ENCODE measurements around the gene CCNE1. TPM values are rescaled to one million over a fixed set of nuclear protein-coding genes. Genes with fewer than 3 reads are reported as not detected.

The CCNE1 gene
- total RNA-seq, 2 donors from 2014 or later: not detected

- Histone ChIP-seq H3K9me3 (no peaks in the 10 kb centered on the region), H3K4me3 (no peak overlapping the region), H3K27ac (no peak overlapping the region), H3K4me1 (peaks cover under 1% of the 10 kb centered on the region), H3K36me3 (replicated peaks in 1 of 2; ENCODE audit: insufficient read depth in 1 of 2, low read depth in 2 of 2) (no peaks in the 10 kb centered on the region), H3K27me3 (no peaks in the 10 kb centered on the region)
- WGBS, 2 donors: 63 to 73% methylated on average over 6 to 9 of the region's 9 CpGs
- TF ChIP-seq POLR2A (IDR thresholded peaks at IDR 0.05): no peak
- no peak for TF ChIP-seq CTCF (IDR thresholded peaks at IDR 0.05)
- ATAC-seq (no peak), DNase-seq (no peak)
- intact Hi-C loops (cut with DNase I): no loop called here
These were observed 26.2 kb downstream of the CCNE1 start for GRCh38 chr19:29837996-29838395.

GRCh38 chr19:29840066-29840950 lies 28.5 kb downstream of the CCNE1 start:
- Histone ChIP-seq H3K4me1 (peaks cover 14% of the 10 kb centered on the region), H3K9me3 (no peaks in the 10 kb centered on the region), H3K4me3 (no peak overlapping the region), H3K36me3 (replicated peaks in 1 of 2; ENCODE audit: insufficient read depth in 1 of 2, low read depth in 2 of 2) (no peaks in the 10 kb centered on the region), H3K27ac (no peak overlapping the region), H3K27me3 (no peaks in the 10 kb centered on the region)
- no peak for TF ChIP-seq POLR2A (IDR thresholded peaks at IDR 0.05)
- TF ChIP-seq CTCF (IDR thresholded peaks at IDR 0.05): no peak
- ATAC-seq (no peak), DNase-seq (no peak)
- intact Hi-C loops (cut with DNase I): no loop called here
- 58 to 60% methylated on average over 22 of the region's 22 CpGs for WGBS, 2 donors

- TF ChIP-seq POLR2A (IDR thresholded peaks at IDR 0.05) (no peak), CTCF (IDR thresholded peaks at IDR 0.05) (no peak)
- Histone ChIP-seq H3K4me1 (peaks cover 21% of the 10 kb centered on the region), H3K36me3 (replicated peaks in 1 of 2; ENCODE audit: insufficient read depth in 1 of 2, low read depth in 2 of 2) (no peaks in the 10 kb centered on the region), H3K27ac (no peak overlapping the region), H3K4me3 (no peak overlapping the region), H3K27me3 (no peaks in the 10 kb centered on the region), H3K9me3 (no peaks in the 10 kb centered on the region)
- intact Hi-C loops (cut with DNase I): no loop called here
- whole genome bisulfite sequencing, 2 donors: 84 to 94% methylated on average over 3 of the region's 3 CpGs
- DNase-seq (no peak), ATAC-seq (no peak)
These were observed 29.4 kb downstream of the CCNE1 start for GRCh38 chr19:29841209-29841558.

GRCh38 chr19:29841559-29842367 lies 30.0 kb downstream of the CCNE1 start:
- Histone ChIP-seq H3K36me3 (replicated peaks in 1 of 2; ENCODE audit: insufficient read depth in 1 of 2, low read depth in 2 of 2) (no peaks in the 10 kb centered on the region), H3K4me3 (no peak overlapping the region), H3K27ac (no peak overlapping the region), H3K9me3 (no peaks in the 10 kb centered on the region), H3K27me3 (no peaks in the 10 kb centered on the region), H3K4me1 (peaks cover 21% of the 10 kb centered on the region)
- intact Hi-C loops (cut with DNase I): no loop called here
- DNase-seq (no peak), ATAC-seq (no peak)
- TF ChIP-seq POLR2A (IDR thresholded peaks at IDR 0.05) (no peak), CTCF (IDR thresholded peaks at IDR 0.05) (no peak)
- 65 to 68% methylated on average over 8 to 10 of the region's 10 CpGs for WGBS, 2 donors
